Smooth muscle cell of the brain vasculature (primary cell): ENCODE data around the gene GLIPR2.

Source experiments
- DNase-seq: peaks from one replicate; pipeline ENCODE4 v3.0.0-alpha.2; 2012; ENCODE audit warnings: low read depth, low spot score

GLIPR2 gene

GRCh38 chr9:36192196-36192595 is 55.7 kb downstream of the GLIPR2 start:
- DNase-seq = no peak

DNA sequence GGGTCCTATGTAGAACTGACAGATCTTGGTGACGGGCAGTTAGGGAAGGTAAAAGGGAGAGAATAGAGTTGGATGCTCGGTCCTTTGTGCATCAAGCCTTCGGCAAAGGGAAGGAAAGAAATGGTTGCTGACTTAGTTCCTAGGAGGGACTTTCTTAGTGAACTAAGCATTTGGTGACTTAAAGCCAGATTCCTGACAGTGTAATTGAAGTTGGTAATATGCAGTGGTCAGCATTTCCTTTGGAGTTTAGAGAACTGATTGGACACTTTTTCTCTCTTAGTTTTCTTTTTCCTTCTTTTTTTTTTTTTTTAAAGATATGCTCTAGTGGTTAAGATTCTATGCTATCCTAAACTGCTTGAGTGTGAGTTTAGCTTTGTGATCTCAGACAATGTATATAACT is 56.5 kb downstream of the GLIPR2 start:
- no peak for DNase-seq

DNA sequence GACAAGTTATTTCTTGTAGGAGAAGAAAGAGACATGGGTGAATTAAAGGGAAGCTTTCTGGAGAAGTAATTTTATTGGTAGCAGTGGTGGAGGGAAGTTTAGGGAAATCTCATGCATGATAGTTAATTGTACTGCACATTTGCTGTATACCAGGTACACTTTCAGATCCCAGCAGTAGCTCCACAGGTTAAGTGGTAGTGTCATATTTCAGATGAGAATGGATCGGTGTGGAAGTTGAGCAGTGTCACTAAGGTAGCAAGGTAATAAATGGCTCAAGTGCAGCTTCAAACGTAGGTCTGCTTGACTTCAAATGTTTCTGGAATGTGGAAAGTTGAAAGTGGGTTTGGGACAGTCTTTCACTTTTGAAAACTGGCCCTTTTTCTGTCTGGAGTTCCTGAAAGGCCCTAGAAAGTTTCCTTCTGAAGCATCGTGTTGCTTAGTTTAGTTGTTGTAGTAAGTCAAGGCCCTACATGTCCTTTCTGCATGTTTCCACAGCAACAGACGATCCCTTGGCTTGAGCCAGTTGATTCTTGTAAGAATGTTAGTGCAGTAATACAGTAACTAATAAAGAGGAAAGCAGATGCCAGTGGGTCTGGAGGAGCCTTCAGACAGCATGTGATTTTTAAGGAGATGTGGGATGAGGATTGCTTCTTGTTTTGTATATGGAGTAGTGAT is 57.9 kb downstream of the GLIPR2 start:
- DNase-seq = no peak

- no peak for DNase-seq
These were observed 68.5 kb downstream of the GLIPR2 start for GRCh38 chr9:36204906-36205547.

GRCh38 chr9:36207016-36207415 is 70.5 kb downstream of the GLIPR2 start:
- DNase-seq = no peak

GRCh38 chr9:36207546-36208012 is 71.0 kb downstream of the GLIPR2 start:
- DNase-seq = no peak

DNA sequence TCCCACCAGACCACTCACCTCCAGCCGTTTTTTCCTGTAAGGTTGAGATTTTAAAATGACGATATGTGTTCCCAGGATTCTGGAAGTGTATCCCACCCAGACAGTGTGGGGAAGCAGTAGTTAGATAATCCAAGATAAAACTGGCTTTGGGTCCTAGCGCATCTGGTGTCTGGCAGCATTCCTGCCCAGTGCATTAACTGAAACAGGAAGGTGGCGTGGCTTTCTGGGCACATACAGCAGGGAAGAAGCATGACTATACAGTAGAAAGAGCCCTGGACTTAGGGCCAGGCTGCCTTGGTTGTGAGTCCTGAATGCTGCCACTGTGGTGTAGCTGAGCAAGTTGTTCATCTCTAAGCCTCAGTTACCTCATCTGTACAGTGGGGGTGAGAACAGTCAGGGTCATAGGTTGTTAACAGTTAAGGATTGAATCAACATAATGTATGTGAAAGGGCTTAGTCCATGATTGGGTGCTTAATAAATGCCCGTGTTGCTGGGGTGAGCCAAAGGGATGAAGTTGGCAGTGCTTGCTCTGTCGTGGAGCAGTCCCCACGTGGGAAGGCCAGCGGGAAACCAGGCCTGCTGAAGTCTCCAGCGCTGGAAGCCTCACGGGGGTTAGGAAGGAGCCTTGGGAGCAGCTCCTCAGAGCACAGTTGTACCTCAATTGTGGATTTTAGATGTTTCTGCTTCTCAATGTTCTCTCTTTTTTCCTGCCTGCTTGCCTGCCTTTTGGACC is 72.2 kb downstream of the GLIPR2 start:
- DNase-seq = no peak

DNA sequence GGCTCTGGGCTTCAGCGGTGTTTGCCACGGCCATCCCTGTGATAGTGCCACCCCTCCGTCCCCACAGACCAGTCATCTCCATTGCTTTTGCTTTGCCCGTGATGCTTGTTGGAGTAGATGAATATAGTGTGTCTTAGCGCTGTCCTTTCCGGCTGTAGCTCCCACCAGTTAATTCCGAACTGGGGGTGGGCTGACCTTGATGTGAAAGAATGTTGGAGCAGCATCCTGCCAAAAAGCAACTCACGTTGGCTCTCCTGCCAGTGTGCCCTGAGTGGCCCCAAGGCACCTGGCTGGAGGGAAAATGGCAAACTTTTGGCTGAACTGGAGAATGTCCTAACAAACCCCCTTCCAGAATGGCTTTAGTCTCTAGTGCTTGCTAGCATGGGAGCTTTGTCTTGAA is 74.2 kb downstream of the GLIPR2 start:
- DNase-seq = no peak

DNA sequence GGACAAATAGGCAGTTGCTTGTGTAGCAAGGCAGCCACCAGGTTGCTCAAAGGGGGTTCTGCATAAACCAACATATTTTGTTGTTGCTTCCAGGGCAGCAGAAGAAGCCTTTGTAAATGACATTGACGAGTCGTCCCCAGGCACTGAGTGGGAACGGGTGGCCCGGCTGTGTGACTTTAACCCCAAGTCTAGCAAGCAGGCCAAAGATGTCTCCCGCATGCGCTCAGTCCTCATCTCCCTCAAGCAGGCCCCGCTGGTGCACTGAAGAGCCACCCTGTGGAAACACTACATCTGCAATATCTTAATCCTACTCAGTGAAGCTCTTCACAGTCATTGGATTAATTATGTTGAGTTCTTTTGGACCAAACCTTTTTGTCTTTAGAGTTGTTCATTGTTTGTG is 75.0 kb downstream of the GLIPR2 start:
- no peak for DNase-seq

GRCh38 chr9:36213387-36213786 is 76.9 kb downstream of the GLIPR2 start:
- no peak for DNase-seq
